ENCODE results near the gene PRSS21. TPM values are rescaled to one million over a fixed set of nuclear protein-coding genes. Genes with fewer than 3 reads are reported as not detected.

PRSS21 gene
- total RNA-seq, 1 donor from 2014 or later, result 26.5 TPM

- intact Hi-C loops (cut with DNase I), result no loop called here
- no peaks in the 10 kb centered on the region for H3K36me3 ChIP-seq
- H3K4me1 ChIP-seq, result no peaks in the 10 kb centered on the region
- H3K27ac ChIP-seq, result no peak overlapping the region
- TF ChIP-seq, protein P1, sequence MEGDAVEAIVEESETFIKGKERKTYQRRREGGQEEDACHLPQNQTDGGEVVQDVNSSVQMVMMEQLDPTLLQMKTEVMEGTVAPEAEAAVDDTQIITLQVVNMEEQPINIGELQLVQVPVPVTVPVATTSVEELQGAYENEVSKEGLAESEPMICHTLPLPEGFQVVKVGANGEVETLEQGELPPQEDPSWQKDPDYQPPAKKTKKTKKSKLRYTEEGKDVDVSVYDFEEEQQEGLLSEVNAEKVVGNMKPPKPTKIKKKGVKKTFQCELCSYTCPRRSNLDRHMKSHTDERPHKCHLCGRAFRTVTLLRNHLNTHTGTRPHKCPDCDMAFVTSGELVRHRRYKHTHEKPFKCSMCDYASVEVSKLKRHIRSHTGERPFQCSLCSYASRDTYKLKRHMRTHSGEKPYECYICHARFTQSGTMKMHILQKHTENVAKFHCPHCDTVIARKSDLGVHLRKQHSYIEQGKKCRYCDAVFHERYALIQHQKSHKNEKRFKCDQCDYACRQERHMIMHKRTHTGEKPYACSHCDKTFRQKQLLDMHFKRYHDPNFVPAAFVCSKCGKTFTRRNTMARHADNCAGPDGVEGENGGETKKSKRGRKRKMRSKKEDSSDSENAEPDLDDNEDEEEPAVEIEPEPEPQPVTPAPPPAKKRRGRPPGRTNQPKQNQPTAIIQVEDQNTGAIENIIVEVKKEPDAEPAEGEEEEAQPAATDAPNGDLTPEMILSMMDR (IDR thresholded peaks at IDR 0.05), result no peak
- peak; percentile 22 for DNase-seq
- ATAC-seq, result no peak
- no peaks in the 10 kb centered on the region for H3K9me3 ChIP-seq
- no peak overlapping the region for H3K4me3 ChIP-seq
- peaks cover 16% of the 10 kb centered on the region for H3K27me3 ChIP-seq (ENCODE audit: low read depth)
Observed at GRCh38 chr16:2822158-2822495, 5.1 kb downstream of the PRSS21 start.

GRCh38 chr16:2822496-2822895, 5.5 kb downstream of the PRSS21 start:
- Histone ChIP-seq H3K27me3 (ENCODE audit: low read depth) (peaks cover 16% of the 10 kb centered on the region), H3K36me3 (no peaks in the 10 kb centered on the region), H3K4me3 (no peak overlapping the region), H3K27ac (no peak overlapping the region), H3K4me1 (no peaks in the 10 kb centered on the region), H3K9me3 (no peaks in the 10 kb centered on the region)
- DNase-seq (no peak), ATAC-seq (no peak)
- TF ChIP-seq, protein P1 (IDR thresholded peaks at IDR 0.05), result no peak
- intact Hi-C loops (cut with DNase I), result no loop called here

- H3K27ac ChIP-seq, result no peak overlapping the region
- peaks cover 12% of the 10 kb centered on the region for H3K27me3 ChIP-seq (ENCODE audit: low read depth)
- ATAC-seq (no peak), DNase-seq (peak; percentile 25)
- TF ChIP-seq, protein P1 (IDR thresholded peaks at IDR 0.05), result no peak
- peaks cover 3% of the 10 kb centered on the region for H3K4me1 ChIP-seq
- H3K9me3 ChIP-seq, result no peaks in the 10 kb centered on the region
- H3K4me3 ChIP-seq, result no peak overlapping the region
- intact Hi-C loops (cut with DNase I), result no loop called here
- H3K36me3 ChIP-seq, result no peaks in the 10 kb centered on the region
Observed at GRCh38 chr16:2824626-2825025, 7.6 kb downstream of the PRSS21 start.

DNA sequence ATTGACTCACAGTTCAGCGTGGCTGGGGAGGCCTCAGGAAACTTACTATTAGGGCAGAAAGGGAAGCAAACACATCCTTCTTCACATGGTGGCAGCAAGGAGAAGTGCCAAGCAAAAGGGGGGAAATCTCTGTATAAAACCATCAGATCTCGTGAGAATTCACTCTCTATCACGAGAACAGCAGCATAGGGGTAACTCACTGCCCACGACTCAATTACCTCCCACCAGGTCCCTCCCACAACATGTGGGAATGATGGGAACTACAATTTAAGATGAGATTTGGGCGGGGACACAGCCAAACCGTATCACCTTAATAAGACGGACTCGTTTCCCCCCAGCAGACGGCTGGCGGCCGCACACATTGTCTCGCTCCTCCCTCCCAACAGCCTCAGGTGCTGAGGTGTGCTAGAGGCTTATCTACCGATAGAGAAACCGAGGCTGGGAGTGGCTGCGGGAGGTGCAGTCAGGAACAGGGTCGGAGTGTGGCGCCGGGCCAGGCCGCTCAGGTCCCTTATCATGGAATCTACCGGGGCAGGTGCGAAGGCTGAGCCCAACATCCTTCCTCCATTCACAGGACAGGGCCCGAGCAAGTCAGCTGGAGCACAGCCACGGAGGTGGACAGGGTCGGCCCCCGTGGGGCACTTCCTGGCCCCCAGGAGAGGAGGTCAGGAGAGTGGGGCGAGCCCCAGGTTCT, 8.2 kb downstream of the PRSS21 start:
- H3K27ac ChIP-seq, result no peak overlapping the region
- H3K27me3 ChIP-seq (ENCODE audit: low read depth), result peaks cover 15% of the 10 kb centered on the region
- no peaks in the 10 kb centered on the region for H3K9me3 ChIP-seq
- H3K4me1 ChIP-seq, result peaks cover 8% of the 10 kb centered on the region
- H3K4me3 ChIP-seq, result no peak overlapping the region
- ATAC-seq, result no peak
- H3K36me3 ChIP-seq, result no peaks in the 10 kb centered on the region
- peak; percentile 37 for DNase-seq
- TF ChIP-seq, protein P1 (IDR thresholded peaks at IDR 0.05), result no peak
- intact Hi-C loops (cut with DNase I), result no loop called here

GRCh38 chr16:2825906-2826305, 8.9 kb downstream of the PRSS21 start:
- peaks cover 9% of the 10 kb centered on the region for H3K4me1 ChIP-seq
- intact Hi-C loops (cut with DNase I), result no loop called here
- H3K9me3 ChIP-seq, result no peaks in the 10 kb centered on the region
- DNase-seq, result peak; percentile 34
- H3K36me3 ChIP-seq, result no peaks in the 10 kb centered on the region
- H3K27ac ChIP-seq, result no peak overlapping the region
- H3K4me3 ChIP-seq, result no peak overlapping the region
- H3K27me3 ChIP-seq (ENCODE audit: low read depth), result peaks cover 15% of the 10 kb centered on the region
- TF ChIP-seq, protein P1 (IDR thresholded peaks at IDR 0.05), result no peak
- no peak for ATAC-seq
